ENCODE results near the gene OAS2.

Gene OAS2, protein sequence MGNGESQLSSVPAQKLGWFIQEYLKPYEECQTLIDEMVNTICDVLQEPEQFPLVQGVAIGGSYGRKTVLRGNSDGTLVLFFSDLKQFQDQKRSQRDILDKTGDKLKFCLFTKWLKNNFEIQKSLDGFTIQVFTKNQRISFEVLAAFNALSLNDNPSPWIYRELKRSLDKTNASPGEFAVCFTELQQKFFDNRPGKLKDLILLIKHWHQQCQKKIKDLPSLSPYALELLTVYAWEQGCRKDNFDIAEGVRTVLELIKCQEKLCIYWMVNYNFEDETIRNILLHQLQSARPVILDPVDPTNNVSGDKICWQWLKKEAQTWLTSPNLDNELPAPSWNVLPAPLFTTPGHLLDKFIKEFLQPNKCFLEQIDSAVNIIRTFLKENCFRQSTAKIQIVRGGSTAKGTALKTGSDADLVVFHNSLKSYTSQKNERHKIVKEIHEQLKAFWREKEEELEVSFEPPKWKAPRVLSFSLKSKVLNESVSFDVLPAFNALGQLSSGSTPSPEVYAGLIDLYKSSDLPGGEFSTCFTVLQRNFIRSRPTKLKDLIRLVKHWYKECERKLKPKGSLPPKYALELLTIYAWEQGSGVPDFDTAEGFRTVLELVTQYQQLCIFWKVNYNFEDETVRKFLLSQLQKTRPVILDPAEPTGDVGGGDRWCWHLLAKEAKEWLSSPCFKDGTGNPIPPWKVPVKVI

DNA sequence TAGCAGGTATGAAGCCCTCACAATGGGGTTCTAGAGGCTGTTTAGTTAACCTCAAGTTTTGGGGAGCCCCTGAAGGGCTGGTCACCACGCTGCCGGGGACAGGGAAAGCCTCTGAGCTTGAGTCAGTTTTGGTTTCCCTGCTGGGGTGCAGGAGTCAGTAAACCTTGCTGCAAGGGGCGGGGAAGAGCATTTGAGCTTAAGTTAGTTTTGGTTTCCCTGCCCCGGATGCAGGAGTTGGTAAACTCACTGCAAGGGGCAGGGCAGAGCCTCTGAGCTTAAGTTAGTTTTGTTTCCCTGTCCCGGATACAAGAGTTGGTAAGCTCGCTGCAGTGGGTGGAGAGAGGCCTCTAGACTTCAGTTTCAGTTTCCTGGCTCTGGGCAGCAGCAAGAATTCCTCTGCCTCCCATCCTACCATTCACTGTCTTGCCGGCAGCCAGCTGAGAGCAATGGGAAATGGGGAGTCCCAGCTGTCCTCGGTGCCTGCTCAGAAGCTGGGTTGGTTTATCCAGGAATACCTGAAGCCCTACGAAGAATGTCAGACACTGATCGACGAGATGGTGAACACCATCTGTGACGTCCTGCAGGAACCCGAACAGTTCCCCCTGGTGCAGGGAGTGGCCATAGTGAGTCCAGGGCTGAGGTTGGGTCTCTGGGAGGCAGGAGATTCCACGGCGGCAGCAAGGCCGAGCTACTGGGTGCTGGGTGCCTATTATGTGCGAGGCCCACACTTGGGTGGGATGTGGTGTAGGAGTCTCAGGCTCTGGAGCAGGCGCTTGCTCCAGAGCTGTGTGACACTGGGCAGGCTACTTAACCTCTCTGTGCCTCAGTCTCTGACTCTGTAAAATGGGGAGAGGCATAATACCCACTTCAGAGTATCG, at the start of gene OAS2:
OAS2 (plus strand) TSS at position 357 of the 878 bp plus-strand sequence; CDS start at position 447, 90 bp downstream.
- peak in 10 of 58 donors; percentile 2 to 38 (median 18) for DNase-seq

DNA sequence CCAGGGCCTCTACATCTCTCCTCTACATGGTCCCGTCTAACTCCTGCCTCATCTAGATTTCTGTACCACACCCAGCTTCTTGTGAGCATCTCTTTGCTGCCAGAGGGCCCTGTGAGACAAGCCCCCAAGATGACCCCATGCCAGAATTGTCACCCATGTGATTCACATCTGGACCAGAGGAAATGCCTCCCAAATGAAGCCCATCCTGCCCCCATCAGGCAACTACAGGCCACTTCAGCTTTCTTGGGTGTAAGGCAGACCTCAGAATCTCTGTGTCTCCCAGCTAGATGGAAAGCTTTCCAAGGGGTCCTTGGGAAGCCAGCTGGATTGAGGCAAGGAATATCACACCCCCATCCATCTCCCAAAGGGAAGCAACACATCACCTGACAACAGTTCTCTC, 49.3 kb upstream of the OAS2 start:
- no peak for DNase-seq

DNA sequence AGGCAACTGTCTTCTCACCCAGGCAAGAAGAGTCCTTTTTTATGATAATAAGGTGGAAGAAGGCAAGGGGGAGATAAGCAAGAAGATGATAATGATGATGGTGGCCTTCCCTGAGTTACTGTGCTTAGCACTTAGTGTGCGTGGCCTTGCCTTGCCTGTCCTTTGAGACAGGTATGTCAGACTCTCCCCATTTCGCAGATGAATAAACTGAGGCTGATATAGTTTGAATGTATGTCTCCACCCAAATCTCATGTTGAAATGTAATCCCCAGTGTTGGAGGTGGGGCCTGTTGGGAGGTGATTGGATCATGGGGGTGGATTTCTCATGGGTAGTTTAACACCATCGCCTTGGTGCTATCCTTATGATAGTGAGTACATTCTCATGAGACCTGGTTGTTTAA, 48.6 kb upstream of the OAS2 start:
- no peak for DNase-seq

DNA sequence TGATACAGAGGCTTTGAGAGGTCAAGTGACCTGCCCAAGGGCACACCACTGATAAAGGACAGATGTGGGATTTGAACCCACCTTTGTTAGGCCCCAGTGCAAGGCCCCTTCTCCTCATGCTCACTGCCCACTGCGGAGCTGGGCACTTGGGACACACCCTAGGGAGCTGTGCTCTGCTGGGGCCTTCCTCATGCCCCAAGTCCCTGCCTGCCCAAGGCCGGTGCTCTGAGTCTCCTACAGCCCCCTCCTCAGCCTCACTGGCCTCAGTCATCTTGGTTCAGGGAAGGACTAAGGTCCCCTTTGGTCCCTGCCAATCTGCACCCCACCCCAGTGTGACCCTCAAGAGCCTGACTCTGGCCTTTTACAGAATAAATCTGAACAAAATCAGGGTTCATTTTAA, 48.0 kb upstream of the OAS2 start:
- no peak for DNase-seq

DNA sequence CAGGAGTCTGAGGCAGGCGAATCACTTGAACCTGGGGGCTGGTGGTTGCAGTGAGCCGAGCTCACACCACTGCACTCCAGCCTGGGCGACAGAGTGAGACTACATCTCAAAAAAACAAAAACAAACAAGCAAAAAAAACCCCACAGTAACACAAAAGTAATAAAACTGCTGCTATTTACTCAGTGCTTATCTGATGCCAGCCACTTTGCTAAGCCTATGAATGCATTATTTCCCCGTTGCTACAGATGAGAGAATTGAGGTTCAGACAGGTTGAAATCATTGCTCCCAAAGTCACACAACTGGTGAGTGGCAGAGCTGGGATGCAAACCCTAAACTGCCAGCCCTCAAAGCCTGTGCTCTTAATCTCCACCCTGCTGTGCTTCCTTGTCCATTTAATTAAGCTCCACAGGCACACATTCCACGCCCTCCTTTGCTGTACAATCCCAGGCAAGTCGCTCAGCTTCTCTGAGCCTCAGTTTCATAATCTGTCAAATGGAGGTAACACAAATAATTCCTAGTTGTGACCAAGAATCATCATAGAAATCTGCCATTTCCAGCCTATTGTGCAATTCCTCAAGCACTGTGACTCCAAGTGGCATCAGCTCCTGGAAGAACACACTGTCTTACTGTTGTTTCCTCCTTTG, 45.7 kb upstream of the OAS2 start:
- no peak for DNase-seq

DNA sequence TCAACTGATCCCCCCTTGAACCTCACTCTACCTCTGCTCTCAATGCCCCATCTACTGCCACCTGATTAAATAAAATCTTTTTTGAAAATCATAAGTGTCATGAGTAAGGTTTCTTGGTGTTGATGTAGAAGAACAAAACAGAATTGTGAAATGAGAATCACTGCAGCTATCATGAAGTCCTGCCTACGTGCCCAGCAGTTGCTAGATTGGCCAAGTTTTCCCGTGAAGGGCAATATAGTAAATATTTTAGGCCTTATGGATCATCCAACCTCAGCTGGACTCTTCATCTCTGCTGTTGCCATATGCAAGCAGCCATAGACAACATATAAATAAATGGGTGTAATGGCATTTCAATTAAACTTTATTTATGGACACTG, 45.2 kb upstream of the OAS2 start:
- no peak for DNase-seq

DNA sequence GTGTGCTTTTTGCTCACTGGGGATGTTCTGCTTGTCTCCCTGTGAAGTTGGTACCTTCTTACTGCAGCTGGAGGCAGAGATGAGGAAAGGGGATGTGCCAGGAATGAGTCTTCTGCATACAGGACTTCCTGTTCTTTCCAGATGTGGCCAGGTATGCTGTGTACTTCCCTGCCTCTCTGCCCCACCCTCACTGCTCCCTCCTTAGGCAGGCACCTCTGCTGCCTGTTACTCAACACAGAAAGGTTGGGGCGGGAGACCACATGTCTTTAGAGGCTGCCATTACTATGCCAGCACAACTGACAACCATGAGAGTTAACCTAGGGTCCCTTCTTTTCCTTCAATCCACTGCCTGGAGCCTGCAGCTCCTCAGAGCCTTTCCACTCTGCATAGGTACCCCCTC, 42.1 kb upstream of the OAS2 start:
- DNase-seq = no peak

DNA sequence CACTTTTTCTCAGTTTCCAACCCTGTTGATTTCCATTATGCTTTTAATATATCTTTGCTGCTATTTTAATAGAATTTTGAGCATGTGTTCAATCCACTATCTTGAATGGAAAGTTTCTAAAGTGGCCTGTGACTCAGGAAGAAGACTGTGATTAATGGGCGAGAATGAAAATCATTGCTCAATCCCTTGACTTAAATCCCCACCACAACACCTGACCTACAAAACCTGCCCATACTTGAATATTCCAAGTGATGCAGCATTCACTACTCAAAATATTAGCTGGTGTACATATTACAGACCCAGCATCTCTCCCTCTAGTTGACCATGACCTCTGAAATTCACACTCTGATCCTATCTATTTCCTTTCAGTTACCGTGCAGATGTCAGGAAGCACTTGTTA, 41.4 kb upstream of the OAS2 start:
- no peak for DNase-seq

DNA sequence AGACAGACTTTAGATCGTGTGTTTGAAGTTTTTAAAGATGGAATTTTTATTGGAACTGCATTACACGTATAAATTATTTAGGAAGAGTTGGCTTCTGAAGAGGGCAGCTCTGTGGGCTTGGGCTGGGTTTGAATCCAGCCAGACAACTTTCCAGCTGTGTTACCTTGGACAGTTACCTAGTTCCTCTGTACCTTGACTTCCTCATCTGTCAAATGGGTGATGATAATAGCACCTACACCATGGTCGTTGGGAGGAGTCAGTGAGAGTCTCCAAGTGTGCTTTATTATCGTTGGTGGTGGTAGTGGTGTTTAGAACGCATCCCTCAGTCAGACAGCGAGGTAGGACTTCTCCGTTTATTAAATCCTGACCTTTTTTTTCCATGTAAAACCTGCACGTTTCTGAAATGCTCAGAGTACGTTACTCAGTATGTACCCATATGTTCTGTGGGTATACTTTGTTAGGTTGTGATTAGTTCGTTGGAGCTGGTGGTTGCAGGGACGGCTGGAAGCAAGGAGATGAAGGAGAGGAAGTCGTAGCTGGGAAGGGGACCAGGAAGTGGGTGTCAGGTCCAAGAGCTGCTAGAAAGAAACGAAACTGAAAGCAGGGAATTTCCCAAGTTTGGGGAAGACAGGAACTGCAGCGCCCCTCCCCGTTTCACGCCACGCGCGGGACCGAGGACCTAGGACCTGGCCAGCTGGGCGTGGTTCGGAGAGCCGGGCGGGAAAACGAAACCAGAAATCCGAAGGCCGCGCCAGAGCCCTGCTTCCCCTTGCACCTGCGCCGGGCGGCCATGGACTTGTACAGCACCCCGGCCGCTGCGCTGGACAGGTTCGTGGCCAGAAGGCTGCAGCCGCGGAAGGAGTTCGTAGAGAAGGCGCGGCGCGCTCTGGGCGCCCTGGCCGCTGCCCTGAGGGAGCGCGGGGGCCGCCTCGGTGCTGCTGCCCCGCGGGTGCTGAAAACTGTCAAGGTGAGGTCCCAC, 40.3 kb upstream of the OAS2 start, which contains the start of gene OAS3:
OAS3 (plus strand) TSS at position 734 of the 979 bp plus-strand sequence; CDS start at position 791, 57 bp downstream.
- peak in 43 of 58 donors; percentile 8 to 55 (median 28) for DNase-seq

DNA sequence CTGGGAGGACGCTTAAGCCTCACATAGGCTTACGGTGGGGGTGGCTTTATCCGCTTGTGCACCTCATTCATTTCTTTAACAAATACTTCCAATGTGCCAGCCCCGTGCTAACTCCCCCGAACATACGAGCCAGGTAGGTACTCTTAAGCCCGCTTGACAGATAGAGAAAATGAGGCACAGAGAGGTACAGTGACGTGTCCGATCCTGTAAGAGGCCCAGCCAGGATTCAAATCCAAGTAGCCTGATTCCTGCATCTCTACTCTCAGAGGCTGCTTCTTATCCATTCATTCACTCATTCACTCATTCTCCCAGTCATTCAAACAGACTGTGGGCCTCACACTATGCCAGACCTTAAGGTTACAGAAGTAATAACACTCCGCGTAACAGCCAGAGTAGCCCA, 39.6 kb upstream of the OAS2 start:
- no peak for DNase-seq

DNA sequence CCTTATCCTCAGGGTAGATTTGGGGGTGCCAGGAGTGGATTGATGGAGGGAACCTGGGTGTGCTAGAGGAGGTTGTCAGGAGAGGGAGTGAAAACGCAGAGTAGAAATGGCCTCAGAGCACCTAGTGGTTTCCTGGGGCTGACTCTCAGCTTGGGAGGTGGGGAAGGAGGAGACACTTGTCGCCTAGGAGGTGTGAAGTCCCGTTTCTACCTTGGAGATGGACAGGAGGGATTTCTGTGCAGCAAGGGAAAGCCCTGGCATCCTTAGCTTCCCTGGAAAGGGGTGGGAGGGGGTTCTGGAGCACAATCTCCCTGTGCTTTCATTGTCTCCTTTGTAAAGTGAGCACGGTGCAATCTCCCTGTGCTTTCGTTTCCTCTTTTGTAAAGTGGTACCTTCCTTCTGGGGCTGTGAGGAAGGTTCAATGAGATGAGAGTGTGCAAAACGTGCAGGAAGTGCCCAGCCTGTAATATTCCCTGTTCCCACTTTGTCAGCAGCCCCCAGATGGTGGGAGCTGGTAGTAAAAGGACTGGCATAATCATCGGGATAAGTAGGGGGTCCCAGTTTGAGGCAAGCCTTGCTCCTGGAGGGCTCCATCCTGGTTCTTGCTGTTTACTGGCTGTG, 38.4 kb upstream of the OAS2 start:
- no peak for DNase-seq

DNA sequence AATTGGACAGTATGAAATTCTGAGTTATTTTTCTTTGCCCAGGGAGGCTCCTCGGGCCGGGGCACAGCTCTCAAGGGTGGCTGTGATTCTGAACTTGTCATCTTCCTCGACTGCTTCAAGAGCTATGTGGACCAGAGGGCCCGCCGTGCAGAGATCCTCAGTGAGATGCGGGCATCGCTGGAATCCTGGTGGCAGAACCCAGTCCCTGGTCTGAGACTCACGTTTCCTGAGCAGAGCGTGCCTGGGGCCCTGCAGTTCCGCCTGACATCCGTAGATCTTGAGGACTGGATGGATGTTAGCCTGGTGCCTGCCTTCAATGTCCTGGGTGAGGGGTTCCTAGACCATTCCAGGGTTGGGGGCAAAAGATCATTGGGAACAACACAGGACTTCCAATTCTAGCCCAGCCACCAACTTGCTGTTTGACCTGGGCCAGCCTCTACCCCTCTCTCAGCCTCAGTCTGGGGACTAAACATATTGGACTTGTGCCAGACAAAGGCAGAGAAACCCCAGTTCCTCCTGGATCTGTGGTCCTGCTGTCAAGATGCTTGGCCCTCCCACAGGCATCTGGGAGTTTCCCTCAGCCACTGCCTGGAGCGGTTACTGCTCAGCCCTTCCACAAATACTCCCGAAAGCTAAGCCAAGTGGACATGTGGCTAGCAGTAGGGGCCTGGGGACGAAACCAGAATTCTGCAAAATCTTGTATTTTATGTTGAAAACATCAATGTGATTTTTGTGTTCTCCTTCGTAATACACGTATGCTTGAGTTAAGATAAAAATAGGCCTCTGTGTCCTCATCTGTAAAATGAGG, 36.6 kb upstream of the OAS2 start:
- DNase-seq = no peak

DNA sequence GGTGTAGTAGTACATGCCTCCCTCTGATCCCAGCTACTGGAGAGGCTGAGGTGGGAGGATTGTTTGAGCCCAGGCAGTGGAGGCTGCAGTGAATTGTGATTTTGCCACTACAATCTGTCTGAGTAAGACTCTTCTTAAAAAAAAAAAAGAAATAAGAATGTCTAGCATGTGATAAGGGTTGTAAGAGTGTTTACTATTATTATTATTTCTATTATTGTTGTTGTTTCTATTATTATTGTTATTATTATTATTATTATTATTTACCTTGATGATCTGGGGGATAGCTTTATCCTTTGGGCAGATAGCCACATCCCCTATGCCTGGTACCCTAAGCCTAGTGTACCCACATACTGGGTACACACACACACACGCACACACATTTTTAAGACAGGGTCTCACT, 35.7 kb upstream of the OAS2 start:
- no peak for DNase-seq

DNA sequence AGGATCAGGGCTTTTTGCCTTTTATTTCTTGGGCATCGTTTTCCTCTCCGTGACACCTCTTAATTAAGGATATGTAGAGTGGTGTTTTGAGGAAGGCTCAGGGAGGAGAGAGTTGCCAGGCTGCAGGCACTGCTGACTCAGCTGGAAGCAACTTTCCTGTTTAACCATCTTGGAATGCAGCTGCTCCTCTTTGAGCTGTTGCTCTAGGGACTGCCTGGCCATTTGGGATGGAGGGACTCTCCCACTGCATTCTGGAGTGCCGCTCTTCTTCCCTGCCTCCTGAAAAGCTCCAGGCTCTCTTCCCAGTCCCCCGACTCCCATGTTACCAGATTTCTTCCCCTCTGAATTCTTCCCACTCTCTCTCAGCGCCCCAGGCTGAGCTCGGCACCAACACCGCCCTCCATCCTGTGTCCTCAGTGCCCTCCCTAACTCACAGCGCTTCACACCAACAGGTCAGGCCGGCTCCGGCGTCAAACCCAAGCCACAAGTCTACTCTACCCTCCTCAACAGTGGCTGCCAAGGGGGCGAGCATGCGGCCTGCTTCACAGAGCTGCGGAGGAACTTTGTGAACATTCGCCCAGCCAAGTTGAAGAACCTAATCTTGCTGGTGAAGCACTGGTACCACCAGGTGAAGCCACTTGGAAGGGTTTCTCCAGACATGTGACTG, 34.2 kb upstream of the OAS2 start:
- no peak for DNase-seq

DNA sequence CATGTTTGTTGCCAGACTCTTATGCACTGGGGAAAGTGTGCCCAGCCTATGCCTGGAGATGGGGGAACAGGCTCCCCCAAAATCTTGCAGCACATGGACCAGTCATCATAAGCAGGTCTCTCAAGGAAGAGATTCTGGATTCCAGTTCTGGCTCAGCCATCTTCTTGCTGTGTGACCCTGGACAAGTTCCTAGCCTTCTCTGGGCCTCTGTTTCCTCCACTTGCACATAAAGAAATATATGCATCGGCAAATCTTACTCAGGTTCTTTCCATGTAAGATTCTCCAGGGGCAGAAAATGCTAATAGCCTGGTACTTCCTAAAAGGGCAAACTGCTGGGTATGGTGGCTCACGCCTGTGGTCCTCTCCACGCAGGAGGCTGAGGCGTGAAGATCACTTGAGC, 32.8 kb upstream of the OAS2 start:
- DNase-seq = no peak

DNA sequence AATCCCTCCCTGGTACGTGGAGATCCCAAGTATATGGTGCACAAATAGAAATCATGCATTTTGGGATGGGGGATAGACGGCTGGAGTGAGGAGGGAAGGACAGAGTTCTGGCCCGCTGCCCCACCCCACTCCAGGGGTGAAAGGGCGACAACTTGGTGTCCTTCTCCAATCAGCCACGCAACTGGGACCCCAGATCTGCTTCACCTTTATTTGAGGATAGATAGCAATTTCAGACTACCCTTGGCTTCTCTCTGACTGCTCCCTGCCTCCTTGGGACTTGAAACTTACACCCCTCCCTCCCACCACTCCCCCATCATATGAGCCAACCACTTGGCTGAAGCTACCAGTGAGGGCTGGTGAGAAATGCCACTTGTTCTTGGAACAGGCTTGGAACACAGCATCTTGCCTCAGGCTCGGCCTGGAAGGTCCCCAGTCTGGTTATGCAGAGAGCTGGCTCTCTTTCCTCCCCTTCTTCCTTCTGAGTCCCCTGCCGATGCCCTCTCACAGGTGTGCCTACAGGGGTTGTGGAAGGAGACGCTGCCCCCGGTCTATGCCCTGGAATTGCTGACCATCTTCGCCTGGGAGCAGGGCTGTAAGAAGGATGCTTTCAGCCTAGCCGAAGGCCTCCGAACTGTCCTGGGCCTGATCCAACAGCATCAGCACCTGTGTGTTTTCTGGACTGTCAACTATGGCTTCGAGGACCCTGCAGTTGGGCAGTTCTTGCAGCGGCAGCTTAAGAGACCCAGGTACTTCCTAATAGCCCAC, 31.9 kb upstream of the OAS2 start:
- DNase-seq = peak in 3 of 58 donors; percentile 4 to 5 (median 4)

DNA sequence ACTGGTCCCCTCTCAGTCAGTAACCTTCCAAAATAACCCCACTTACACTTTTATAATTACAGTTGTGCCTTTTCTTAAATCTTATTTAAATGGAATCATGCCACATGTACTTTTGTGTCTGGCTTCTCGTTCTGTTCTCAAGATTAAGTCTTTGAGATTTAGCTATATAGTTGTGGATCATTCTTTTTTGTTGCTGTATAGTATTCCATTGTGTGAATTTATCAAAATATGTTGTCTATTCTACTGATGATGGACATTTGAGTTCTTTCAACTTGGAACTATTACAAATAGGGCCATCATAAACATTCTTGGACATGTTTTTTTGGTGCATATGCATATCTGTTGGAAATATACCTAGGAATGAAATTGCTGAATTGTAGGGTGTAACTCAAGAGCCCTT, 31.0 kb upstream of the OAS2 start:
- no peak for DNase-seq
